DOHH2 (cell line): ENCODE results near the gene PGBD2.

Experiments used
- H3F3A ChIP-seq: fragments of 200-600 bp; sonication (generic), shearing (Covaris generic); 2 replicates; pipeline ENCODE4 v1.6.0; 2016; ENCODE audit warnings: antibody characterized with exemption, mild to moderate bottlenecking; ENCODE audit not compliant: control insufficient read depth, insufficient read depth
- H3K27ac ChIP-seq: fragments of 200-600 bp; sonication (generic); 2 replicates; pipeline ENCODE4 v1.5.1; 2014; ENCODE audit warnings: low read depth, mild to moderate bottlenecking, low read length, moderate library complexity
- H3K27me3 ChIP-seq: fragments of 200-600 bp; sonication (generic); 2 replicates; pipeline ENCODE4 v1.6.1; 2014; ENCODE audit warnings: mild to moderate bottlenecking, low read length, mixed read lengths; ENCODE audit not compliant: control insufficient read depth
- H3K36me3 ChIP-seq: fragments of 200-600 bp; sonication (generic); 2 replicates; pipeline ENCODE4 v1.6.1; 2014; ENCODE audit warnings: mild to moderate bottlenecking, low read length, moderate library complexity, mixed read lengths; ENCODE audit not compliant: control insufficient read depth
- H3K4me1 ChIP-seq: fragments of 200-600 bp; sonication (generic); 2 replicates; pipeline ENCODE4 v1.6.1; 2014; ENCODE audit warnings: mild to moderate bottlenecking, low read length, mixed read lengths; ENCODE audit not compliant: control insufficient read depth
- H3K4me2 ChIP-seq: fragments of 200-600 bp; sonication (generic); 2 replicates; pipeline ENCODE4 v1.6.0; 2014; ENCODE audit warnings: mild to moderate bottlenecking, low read length, moderate library complexity
- H3K4me3 ChIP-seq: fragments of 200-600 bp; sonication (generic); 2 replicates; pipeline ENCODE4 v1.5.1; 2014; ENCODE audit warnings: mild to moderate bottlenecking, low read length, mixed read lengths
- H3K79me2 ChIP-seq: fragments of 200-600 bp; sonication (generic); 2 replicates; pipeline ENCODE4 v1.6.1; 2014; ENCODE audit warnings: mild to moderate bottlenecking, low read length, mixed read lengths; ENCODE audit not compliant: control insufficient read depth
- H3K9me2 ChIP-seq: fragments of 200-600 bp; sonication (generic); replicated peaks from 2 replicates; pipeline ENCODE4 v1.6.1; 2014; ENCODE audit warnings: mild to moderate bottlenecking, low read length, mixed read lengths; ENCODE audit not compliant: control insufficient read depth
- H3K9me3 ChIP-seq: fragments of 200-600 bp; sonication (generic); 2 replicates; pipeline ENCODE4 v1.6.1; 2014; ENCODE audit warnings: antibody characterized with exemption, low read length, mixed read lengths; ENCODE audit not compliant: control insufficient read depth, insufficient read depth
- H4K20me1 ChIP-seq: fragments of 200-600 bp; sonication (generic); 2 replicates; pipeline ENCODE4 v1.6.0; 2014; ENCODE audit warnings: low read depth, mild to moderate bottlenecking, antibody characterized with exemption, low read length, moderate library complexity; ENCODE audit not compliant: control insufficient read depth, insufficient read depth
- EZH2phosphoT487 ChIP-seq: fragments of 200-600 bp; sonication (generic); IDR thresholded peaks from 2 replicates; pipeline ENCODE4 v1.6.1; 2017; ENCODE audit warnings: borderline replicate concordance, mild to moderate bottlenecking, antibody characterized with exemption, low read length, moderate library complexity, mixed read lengths
- TF ChIP-seq, protein P1 (sequence below): fragments of 200-600 bp; sonication (generic); IDR thresholded peaks from one replicate; pipeline ENCODE4 v1.5.1; 2014; ENCODE audit warnings: antibody characterized with exemption, mild to moderate bottlenecking, low read depth, low read length; ENCODE audit not compliant: poor library complexity, severe bottlenecking

PGBD2 gene

DNA sequence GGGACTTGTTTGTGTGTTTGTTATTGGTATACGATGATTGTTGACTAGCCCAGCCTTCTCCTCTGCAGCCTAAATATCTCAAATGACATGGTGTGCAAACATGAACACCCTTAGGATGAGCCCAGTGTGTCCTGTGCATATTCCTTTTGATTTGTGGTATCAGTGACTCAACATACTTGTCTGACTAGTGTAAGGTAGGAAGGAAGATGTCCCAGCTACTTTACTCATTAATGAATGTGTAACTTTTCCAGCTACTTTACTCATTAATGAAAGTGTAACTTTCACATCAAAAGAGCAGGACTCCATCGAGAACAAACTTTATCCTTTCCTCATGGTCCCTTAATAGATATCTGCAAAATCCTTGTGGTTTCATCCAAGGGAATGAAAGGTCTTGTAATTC, 44.4 kb upstream of the PGBD2 start:
- no peaks in the 10 kb centered on the region; the same call in 1 of the 2 replicates for H3F3A ChIP-seq
- H3K27ac ChIP-seq, result no peak overlapping the region
- no peaks in the 10 kb centered on the region; the same call in none of the 2 replicates for H3K36me3 ChIP-seq
- no peak for TF ChIP-seq EZH2phosphoT487
- TF ChIP-seq, protein P1, sequence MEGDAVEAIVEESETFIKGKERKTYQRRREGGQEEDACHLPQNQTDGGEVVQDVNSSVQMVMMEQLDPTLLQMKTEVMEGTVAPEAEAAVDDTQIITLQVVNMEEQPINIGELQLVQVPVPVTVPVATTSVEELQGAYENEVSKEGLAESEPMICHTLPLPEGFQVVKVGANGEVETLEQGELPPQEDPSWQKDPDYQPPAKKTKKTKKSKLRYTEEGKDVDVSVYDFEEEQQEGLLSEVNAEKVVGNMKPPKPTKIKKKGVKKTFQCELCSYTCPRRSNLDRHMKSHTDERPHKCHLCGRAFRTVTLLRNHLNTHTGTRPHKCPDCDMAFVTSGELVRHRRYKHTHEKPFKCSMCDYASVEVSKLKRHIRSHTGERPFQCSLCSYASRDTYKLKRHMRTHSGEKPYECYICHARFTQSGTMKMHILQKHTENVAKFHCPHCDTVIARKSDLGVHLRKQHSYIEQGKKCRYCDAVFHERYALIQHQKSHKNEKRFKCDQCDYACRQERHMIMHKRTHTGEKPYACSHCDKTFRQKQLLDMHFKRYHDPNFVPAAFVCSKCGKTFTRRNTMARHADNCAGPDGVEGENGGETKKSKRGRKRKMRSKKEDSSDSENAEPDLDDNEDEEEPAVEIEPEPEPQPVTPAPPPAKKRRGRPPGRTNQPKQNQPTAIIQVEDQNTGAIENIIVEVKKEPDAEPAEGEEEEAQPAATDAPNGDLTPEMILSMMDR, result no peak
- peaks cover 47% of the 10 kb centered on the region for H3K4me1 ChIP-seq
- no peaks in the 10 kb centered on the region for H3K27me3 ChIP-seq
- H3K4me3 ChIP-seq, result no peak overlapping the region
- H3K4me2 ChIP-seq, result no peak overlapping the region
- no peaks in the 10 kb centered on the region for H3K9me2 ChIP-seq
- H4K20me1 ChIP-seq, result no peaks in the 10 kb centered on the region
- H3K79me2 ChIP-seq, result peaks cover 19% of the 10 kb centered on the region
- no peaks in the 10 kb centered on the region for H3K9me3 ChIP-seq

DNA sequence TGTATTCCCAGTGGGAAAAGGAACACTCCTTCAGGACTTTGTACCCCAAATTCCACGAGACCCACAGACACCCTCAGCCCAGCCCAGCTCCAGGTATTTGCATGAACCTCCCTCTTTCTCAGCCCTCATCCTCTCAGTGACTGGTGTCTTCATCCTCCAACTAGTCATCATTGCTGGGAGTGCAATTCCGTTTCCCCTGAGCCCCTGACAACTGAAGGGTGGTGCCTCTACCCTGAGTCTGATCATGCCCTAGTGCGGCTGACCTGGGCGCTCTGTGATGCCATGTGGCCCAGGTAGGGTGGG, 43.4 kb upstream of the PGBD2 start:
- Histone ChIP-seq H4K20me1 (no peaks in the 10 kb centered on the region), H3K9me3 (no peaks in the 10 kb centered on the region), H3K4me2 (peak overlapping the region; percentile 92), H3K4me3 (peak overlapping the region; percentile 87), H3K79me2 (peaks cover 9% of the 10 kb centered on the region), H3K27ac (0 out of 2 replicates have a peak overlapping the region, but pooled peaks have one; percentile 19), H3K4me1 (peaks cover 37% of the 10 kb centered on the region), H3K27me3 (no peaks in the 10 kb centered on the region), H3K9me2 (no peaks in the 10 kb centered on the region), H3K36me3 (no peaks in the 10 kb centered on the region), H3F3A (no peaks in the 10 kb centered on the region; the same call in 1 of the 2 replicates)
- TF ChIP-seq, protein P1, result no peak

DNA sequence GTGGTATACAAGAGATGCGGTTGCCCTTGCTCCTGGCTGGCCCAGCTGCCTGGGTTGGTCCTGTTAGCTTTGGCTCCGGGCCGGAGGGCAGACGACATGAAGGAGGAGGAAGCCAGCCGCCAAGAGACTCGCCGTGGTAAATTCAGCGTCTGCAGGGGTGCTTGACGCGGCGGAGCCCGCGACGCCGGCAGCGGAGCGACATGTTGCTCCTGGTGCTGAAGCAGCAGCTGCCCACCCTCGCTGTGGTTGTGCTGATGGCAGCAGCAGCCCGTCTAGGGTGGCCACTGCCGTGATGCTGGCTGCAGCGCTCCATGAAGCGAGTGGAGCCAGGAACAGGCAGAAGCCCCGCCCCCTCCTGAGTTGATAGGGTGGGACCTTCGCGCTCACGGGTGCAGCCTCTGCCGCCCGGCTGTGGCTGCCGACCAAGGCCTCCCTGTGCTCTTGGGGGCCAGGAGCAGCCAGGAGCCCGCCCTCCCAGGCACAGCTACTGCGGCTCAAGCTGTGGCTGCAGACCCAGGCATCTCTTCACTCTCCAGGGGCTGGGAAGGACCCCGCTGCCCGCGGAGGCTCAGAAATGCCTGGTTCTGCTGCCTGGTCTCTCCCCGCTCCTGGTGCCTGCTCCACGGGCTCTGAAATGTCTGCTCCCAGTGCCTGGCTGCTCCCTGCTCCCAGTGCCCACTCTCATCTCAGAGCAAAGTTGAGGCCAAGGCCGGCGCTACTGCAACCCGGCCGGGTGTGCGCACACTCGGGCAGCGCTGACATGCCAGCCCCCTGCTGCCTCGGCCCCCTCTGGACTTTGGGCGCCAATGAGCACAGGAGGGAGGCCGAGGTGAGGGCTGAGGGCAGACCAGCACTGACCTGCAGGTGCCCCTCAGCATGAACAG, 42.8 kb upstream of the PGBD2 start:
- Histone ChIP-seq H3K9me3 (no peaks in the 10 kb centered on the region), H4K20me1 (no peaks in the 10 kb centered on the region), H3K36me3 (no peaks in the 10 kb centered on the region), H3K4me3 (peak overlapping the region; percentile 87), H3K27ac (0 out of 2 replicates have a peak overlapping the region, but pooled peaks have one; percentile 19), H3K4me2 (peak overlapping the region; percentile 92), H3F3A (no peaks in the 10 kb centered on the region; the same call in 1 of the 2 replicates), H3K9me2 (no peaks in the 10 kb centered on the region), H3K4me1 (peaks cover 31% of the 10 kb centered on the region), H3K27me3 (no peaks in the 10 kb centered on the region), H3K79me2 (peaks cover 3% of the 10 kb centered on the region)
- TF ChIP-seq, protein P1, result no peak
- no peak for TF ChIP-seq EZH2phosphoT487
